RWPE2 (cell line): ENCODE data around the gene IRX6.
A peak's percentile ranks its signal among the peaks of the same experiment; 100 is the strongest.

ENCODE experiments used
- ATAC-seq: fragments of 200-7000 bp; cut with Tn5 transposase; 3 replicates; pipeline ENCODE4 v1.9.1; 2021; ENCODE audit warnings: low read depth
- DNase-seq: peaks from one replicate; pipeline ENCODE4 v3.0.0-alpha.2; 2020; ENCODE audit warnings: low spot score
- H3K27ac ChIP-seq: fragments of 450-650 bp; 2 replicates; pipeline ENCODE4 v1.5.1; 2017; ENCODE audit warnings: mild to moderate bottlenecking; ENCODE audit not compliant: poor library complexity, severe bottlenecking
- H3K27me3 ChIP-seq: fragments of 250-450 bp; sonication (Bioruptor Pico); 2 replicates; pipeline ENCODE4 v1.5.1; 2021; ENCODE audit warnings: mild to moderate bottlenecking, moderate library complexity; ENCODE audit not compliant: insufficient read depth, poor library complexity, severe bottlenecking
- H3K36me3 ChIP-seq: fragments of 250-450 bp; sonication (Bioruptor Pico); 2 replicates; pipeline ENCODE4 v1.5.1; 2020; ENCODE audit warnings: low read depth, mild to moderate bottlenecking, moderate library complexity
- H3K4me1 ChIP-seq: fragments of 250-450 bp; sonication (Bioruptor Pico); 2 replicates; pipeline ENCODE4 v1.5.1; 2021; ENCODE audit warnings: mild to moderate bottlenecking, moderate library complexity; ENCODE audit not compliant: insufficient read depth, poor library complexity, severe bottlenecking
- H3K4me3 ChIP-seq: fragments of 250-450 bp; sonication (Bioruptor Pico); 2 replicates; pipeline ENCODE4 v1.5.1; 2021; ENCODE audit warnings: mild to moderate bottlenecking, moderate library complexity; ENCODE audit not compliant: severe bottlenecking
- H3K9me3 ChIP-seq: fragments of 250-450 bp; sonication (Bioruptor Pico); 2 replicates; pipeline ENCODE4 v1.5.1; 2021; ENCODE audit warnings: mild to moderate bottlenecking, moderate library complexity; ENCODE audit not compliant: severe bottlenecking
- TF ChIP-seq, protein P1 (sequence below): fragments of 450-650 bp; IDR thresholded peaks from one replicate; pipeline ENCODE4 v1.5.1; 2017; ENCODE audit warnings: mild to moderate bottlenecking, moderate library complexity; ENCODE audit not compliant: poor library complexity, severe bottlenecking

The IRX6 gene

DNA sequence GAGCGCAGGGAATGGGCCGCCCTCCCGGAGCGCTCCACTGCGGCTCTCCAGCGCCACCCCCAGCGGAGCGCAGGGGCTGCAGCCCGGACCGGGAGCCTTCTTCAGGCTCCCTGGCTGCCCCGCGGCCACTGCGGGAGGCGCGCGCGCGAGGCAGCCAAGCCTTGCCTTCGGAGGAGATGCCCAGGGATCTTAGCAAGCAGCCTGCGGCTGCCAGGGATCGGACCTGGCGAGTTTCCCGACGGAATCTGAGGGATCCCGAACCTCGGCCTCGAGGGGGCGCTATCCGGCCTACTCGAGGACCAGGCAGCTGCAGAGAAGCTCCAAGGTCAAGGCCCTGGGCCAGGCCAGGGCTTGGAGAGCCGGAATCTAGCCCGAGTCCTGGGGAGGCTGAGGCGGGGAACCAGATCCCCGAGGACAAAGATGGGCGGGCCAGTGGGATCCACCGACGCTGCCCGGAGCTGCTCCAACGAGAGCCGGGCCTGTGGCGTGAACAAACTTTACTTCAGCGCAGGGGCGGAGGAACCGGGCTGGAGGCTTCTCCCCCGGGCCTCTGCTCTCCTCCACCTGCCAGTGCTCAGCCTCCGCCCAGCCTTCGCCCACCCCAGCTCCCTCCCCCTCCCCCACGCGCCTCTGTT is at the start of gene IRX6:
Gene IRX6 (plus strand): TSS at position 567 of the 635 bp plus-strand sequence. CDS start 889 bp downstream, outside the sequence.
- Histone ChIP-seq H3K36me3 (no peaks in the 10 kb centered on the region), H3K9me3 (no peaks in the 10 kb centered on the region), H3K27ac (no peak within 1 kb of the TSS), H3K27me3 (peaks cover 60% of the 10 kb centered on the region), H3K4me3 (no peak within 1 kb of the TSS), H3K4me1 (no peaks in the 10 kb centered on the region)
- ATAC-seq, result peak; percentile 35; the same call in 2 of the 3 replicates
- TF ChIP-seq, protein P1, sequence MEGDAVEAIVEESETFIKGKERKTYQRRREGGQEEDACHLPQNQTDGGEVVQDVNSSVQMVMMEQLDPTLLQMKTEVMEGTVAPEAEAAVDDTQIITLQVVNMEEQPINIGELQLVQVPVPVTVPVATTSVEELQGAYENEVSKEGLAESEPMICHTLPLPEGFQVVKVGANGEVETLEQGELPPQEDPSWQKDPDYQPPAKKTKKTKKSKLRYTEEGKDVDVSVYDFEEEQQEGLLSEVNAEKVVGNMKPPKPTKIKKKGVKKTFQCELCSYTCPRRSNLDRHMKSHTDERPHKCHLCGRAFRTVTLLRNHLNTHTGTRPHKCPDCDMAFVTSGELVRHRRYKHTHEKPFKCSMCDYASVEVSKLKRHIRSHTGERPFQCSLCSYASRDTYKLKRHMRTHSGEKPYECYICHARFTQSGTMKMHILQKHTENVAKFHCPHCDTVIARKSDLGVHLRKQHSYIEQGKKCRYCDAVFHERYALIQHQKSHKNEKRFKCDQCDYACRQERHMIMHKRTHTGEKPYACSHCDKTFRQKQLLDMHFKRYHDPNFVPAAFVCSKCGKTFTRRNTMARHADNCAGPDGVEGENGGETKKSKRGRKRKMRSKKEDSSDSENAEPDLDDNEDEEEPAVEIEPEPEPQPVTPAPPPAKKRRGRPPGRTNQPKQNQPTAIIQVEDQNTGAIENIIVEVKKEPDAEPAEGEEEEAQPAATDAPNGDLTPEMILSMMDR, result peak; percentile 26
- DNase-seq, result no peak

DNA sequence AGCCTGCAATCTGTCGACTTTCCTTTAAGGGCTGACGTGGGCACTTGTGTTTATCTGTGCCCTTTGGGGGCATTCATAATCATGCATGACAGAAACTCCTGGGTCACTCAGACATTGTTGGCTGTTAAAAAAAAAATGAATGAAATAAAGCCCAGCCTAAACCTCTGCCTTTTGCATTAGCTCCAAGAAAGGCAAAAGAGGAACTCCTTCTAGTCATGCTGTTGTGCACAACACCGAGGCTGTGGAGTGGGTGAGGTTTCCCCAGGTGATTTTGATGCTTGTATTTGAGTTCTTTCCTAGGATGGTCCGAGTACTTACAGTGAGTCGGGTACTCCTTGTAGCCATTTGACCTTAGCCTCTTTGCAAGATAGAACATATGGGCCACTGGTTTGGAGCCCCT is 49.6 kb upstream of the IRX6 start:
- no peaks in the 10 kb centered on the region for H3K36me3 ChIP-seq

DNA sequence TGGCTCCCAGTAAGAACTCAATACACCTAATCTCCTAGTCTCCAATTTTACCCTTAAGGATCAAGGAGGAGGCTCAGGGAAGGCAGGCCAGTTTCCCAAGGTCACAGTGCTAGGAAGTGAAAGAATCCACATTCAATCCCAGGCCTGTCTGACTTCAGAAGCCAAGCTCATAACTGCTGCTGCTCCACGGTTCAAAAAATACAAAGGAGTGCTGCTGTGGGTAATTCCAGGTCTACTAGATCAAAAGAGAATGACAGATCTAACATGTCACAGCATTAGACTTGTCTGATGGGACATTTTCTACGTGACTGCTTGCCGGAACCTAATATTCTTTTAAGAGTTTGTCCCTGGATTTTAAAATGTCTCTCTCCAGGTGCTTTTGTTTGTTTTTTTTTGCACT is 48.8 kb upstream of the IRX6 start:
- H3K27me3 ChIP-seq, result no peaks in the 10 kb centered on the region
- no peaks in the 10 kb centered on the region for H3K36me3 ChIP-seq
- H3K9me3 ChIP-seq, result no peaks in the 10 kb centered on the region
- H3K4me1 ChIP-seq, result no peaks in the 10 kb centered on the region
- ATAC-seq, result no peak
- no peak for DNase-seq
- H3K4me3 ChIP-seq, result no peak overlapping the region
- TF ChIP-seq, protein P1, result no peak
- H3K27ac ChIP-seq, result no peak overlapping the region

More for the DNA sequence above, 49.6 kb upstream of the IRX6 start:
- no peaks in the 10 kb centered on the region for H3K9me3 ChIP-seq
- H3K27ac ChIP-seq, result no peak overlapping the region
- no peaks in the 10 kb centered on the region for H3K27me3 ChIP-seq
- no peak overlapping the region for H3K4me3 ChIP-seq
- H3K4me1 ChIP-seq, result no peaks in the 10 kb centered on the region
- no peak for ATAC-seq
- no peak for DNase-seq
- TF ChIP-seq, protein P1, result no peak

DNA sequence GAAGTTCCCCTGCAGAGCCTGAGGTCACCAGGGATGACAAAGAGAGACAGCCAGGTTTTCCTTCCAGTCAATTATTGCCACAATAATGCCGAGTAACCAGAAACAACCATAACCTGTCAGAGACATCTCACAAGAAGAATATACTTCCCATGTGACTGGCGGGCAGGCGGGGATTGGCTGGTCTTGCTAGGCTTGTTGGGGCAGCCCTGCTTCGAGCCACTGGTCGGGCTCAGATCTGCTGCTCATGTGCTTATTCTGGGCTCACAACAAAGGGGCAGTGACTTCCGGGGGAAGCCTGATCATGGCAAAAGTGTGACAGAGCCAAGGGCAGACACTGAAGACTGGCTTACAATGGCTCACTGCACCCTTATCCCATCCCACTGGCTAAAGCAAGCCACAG is 48.1 kb upstream of the IRX6 start:
- no peaks in the 10 kb centered on the region for H3K4me1 ChIP-seq
- no peak overlapping the region for H3K4me3 ChIP-seq
- no peaks in the 10 kb centered on the region for H3K9me3 ChIP-seq
- ATAC-seq (no peak), DNase-seq (no peak)
- no peaks in the 10 kb centered on the region for H3K36me3 ChIP-seq
- no peak overlapping the region for H3K27ac ChIP-seq
- H3K27me3 ChIP-seq, result no peaks in the 10 kb centered on the region
- TF ChIP-seq, protein P1, result no peak

DNA sequence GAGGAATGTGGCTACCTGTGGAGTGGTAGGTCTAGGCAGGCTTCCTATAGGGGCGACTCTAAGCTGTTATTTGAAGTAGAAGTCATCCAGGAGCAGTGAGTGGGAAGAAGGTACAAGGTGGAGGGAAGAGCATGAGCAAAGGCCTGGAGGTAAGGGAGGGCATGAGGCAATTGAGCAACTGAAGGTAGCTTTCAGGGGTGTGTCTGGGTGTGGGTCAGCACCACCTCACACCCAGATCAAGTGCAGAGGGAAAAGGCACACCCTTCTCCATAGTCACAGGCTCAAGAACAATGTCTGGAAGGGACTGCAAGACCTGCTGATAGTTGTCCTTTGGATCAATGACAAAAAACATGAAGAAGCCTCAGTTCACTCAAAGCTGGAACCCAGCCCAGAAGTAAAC is 46.5 kb upstream of the IRX6 start:
- H3K4me3 ChIP-seq, result no peak overlapping the region
- TF ChIP-seq, protein P1, result no peak
- H3K36me3 ChIP-seq, result no peaks in the 10 kb centered on the region
- H3K27me3 ChIP-seq, result no peaks in the 10 kb centered on the region
- H3K27ac ChIP-seq, result no peak overlapping the region
- ATAC-seq (no peak), DNase-seq (no peak)
- no peaks in the 10 kb centered on the region for H3K4me1 ChIP-seq
- no peaks in the 10 kb centered on the region for H3K9me3 ChIP-seq
